Measurements from ENCODE around the gene NR6A1. TPM values are rescaled to one million over a fixed set of nuclear protein-coding genes. Genes with fewer than 3 reads are reported as not detected.

Gene NR6A1
- polyA plus RNA-seq, 2 donors: 0.68 to 1.4 TPM

DNA sequence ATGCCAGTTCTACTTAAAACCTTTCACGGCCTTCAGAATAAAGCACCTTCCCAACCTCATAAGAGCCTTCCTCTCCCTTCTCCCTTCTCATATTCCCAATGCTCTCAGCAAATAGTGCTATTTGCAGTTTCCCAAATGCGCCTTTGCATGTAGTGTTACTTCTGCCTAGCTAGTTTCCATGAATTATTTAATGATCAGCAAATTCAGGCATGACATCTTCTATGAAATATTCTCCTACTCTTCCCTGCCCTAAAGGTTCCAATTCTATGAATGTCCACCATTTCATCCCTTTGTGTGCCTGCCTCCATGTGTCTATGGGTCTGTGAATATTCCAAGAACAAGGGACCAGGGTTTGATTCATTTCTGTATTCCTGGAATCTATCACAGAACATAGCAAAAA, 165.1 kb downstream of the NR6A1 start:
- H3K27ac ChIP-seq (ENCODE audit: low read depth in 2 of 2, low read length in 1 of 2): no peak overlapping the region
- no peaks in the 10 kb centered on the region for H3K36me3 ChIP-seq (ENCODE audit: control insufficient read depth in 2 of 2, insufficient read depth in 2 of 2, low read length in 1 of 2)
- H3K9me3 ChIP-seq (ENCODE audit: control insufficient read depth in 2 of 2, insufficient read depth in 1 of 2, low read depth in 1 of 2, low read length in 1 of 2): no peaks in the 10 kb centered on the region
- H3K4me1 ChIP-seq (ENCODE audit: control insufficient read depth in 2 of 2, insufficient read depth in 2 of 2, low read length in 1 of 2): no peaks in the 10 kb centered on the region
- 96 to 98% methylated on average over 2 of the region's 2 CpGs for WGBS, 2 donors
- H3K4me3 ChIP-seq (ENCODE audit: low read depth in 1 of 2, low read length in 2 of 2): no peak overlapping the region
- H3K27me3 ChIP-seq (ENCODE audit: control insufficient read depth in 1 of 2, insufficient read depth in 2 of 2, low read length in 2 of 2): no peaks in the 10 kb centered on the region

DNA sequence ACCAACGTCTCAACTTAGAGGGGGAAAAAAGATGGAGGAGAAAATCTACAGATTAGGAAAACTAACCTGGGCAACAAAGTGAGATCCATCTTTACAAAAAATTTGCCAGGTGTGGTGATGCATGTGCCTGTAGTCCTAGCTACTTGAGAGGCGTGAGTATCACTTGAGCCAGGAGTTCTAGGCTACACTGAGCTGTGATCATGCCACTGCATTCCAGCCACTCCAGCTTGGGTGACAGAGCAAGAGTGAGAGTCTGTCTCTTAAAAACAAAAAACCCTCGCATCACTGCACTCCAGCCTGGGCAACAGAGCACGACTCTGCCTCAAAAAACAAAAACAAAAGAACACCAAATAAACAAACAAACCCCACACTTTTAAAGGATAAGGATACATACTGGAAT, 165.9 kb downstream of the NR6A1 start:
- no peaks in the 10 kb centered on the region for H3K4me1 ChIP-seq (ENCODE audit: control insufficient read depth in 2 of 2, insufficient read depth in 2 of 2, low read length in 1 of 2)
- H3K36me3 ChIP-seq (ENCODE audit: control insufficient read depth in 2 of 2, insufficient read depth in 2 of 2, low read length in 1 of 2): no peaks in the 10 kb centered on the region
- no peaks in the 10 kb centered on the region for H3K9me3 ChIP-seq (ENCODE audit: control insufficient read depth in 2 of 2, insufficient read depth in 1 of 2, low read depth in 1 of 2, low read length in 1 of 2)
- H3K27me3 ChIP-seq (ENCODE audit: control insufficient read depth in 1 of 2, insufficient read depth in 2 of 2, low read length in 2 of 2): no peaks in the 10 kb centered on the region
- 84 to 86% methylated on average over 4 of the region's 4 CpGs for WGBS, 2 donors
- no peak overlapping the region for H3K27ac ChIP-seq (ENCODE audit: low read depth in 2 of 2, low read length in 1 of 2)
- no peak overlapping the region for H3K4me3 ChIP-seq (ENCODE audit: low read depth in 1 of 2, low read length in 2 of 2)

DNA sequence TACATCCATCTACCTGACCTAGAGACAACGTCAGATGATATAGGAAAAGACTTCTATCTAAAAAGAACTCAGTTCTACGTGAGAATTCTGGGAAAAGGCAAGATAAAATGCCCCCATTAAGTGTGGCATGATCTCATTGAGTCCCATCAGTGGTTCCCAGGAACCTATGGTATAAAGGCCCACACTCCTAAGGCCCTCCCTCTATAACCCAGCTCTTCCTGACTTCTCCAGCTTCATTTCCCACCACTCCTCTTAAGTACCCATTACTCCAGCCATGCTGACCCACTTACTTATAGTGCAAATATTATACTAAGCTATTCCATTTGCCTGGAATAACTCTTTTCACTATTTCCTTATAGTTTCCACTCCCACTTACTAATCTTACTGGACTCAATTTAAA, 168.5 kb downstream of the NR6A1 start:
- 68 to 77% methylated on average over 2 of the region's 2 CpGs for WGBS, 2 donors
- Histone ChIP-seq H3K27ac (ENCODE audit: low read depth in 2 of 2, low read length in 1 of 2) (no peak overlapping the region), H3K27me3 (ENCODE audit: control insufficient read depth in 1 of 2, insufficient read depth in 2 of 2, low read length in 2 of 2) (no peaks in the 10 kb centered on the region), H3K4me3 (ENCODE audit: low read depth in 1 of 2, low read length in 2 of 2) (no peak overlapping the region), H3K4me1 (ENCODE audit: control insufficient read depth in 2 of 2, insufficient read depth in 2 of 2, low read length in 1 of 2) (peaks cover 0 to 2% of the 10 kb centered on the region in 2 donors), H3K36me3 (ENCODE audit: control insufficient read depth in 2 of 2, insufficient read depth in 2 of 2, low read length in 1 of 2) (no peaks in the 10 kb centered on the region), H3K9me3 (ENCODE audit: control insufficient read depth in 2 of 2, insufficient read depth in 1 of 2, low read depth in 1 of 2, low read length in 1 of 2) (no peaks in the 10 kb centered on the region)

DNA sequence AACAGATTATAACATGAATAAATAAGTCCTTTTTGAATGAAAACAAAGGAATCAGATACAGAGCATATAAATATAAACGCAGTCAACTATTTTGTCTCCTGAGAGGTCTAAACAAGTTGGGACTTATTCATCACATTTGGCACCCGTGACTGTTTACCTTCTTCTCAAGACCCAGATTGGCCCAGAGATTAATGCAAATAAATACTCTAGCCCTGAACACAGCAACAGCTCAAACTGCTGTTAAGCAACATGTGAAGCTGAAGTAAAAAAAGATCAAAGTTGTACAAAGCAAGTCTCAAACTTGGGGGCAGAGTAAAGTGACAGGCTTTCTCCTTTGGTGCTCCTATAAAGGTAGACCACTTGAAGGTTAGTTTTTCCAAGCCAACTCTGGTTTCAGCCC, 168.9 kb downstream of the NR6A1 start:
- H3K4me3 ChIP-seq (ENCODE audit: low read depth in 1 of 2, low read length in 2 of 2): no peak overlapping the region
- no peaks in the 10 kb centered on the region for H3K9me3 ChIP-seq (ENCODE audit: control insufficient read depth in 2 of 2, insufficient read depth in 1 of 2, low read depth in 1 of 2, low read length in 1 of 2)
- peaks cover 0 to 2% of the 10 kb centered on the region in 2 donors for H3K4me1 ChIP-seq (ENCODE audit: control insufficient read depth in 2 of 2, insufficient read depth in 2 of 2, low read length in 1 of 2)
- H3K27me3 ChIP-seq (ENCODE audit: control insufficient read depth in 1 of 2, insufficient read depth in 2 of 2, low read length in 2 of 2): no peaks in the 10 kb centered on the region
- H3K27ac ChIP-seq (ENCODE audit: low read depth in 2 of 2, low read length in 1 of 2): no peak overlapping the region
- no peaks in the 10 kb centered on the region for H3K36me3 ChIP-seq (ENCODE audit: control insufficient read depth in 2 of 2, insufficient read depth in 2 of 2, low read length in 1 of 2)
- 18 to 29% methylated on average over 2 of the region's 2 CpGs for WGBS, 2 donors

DNA sequence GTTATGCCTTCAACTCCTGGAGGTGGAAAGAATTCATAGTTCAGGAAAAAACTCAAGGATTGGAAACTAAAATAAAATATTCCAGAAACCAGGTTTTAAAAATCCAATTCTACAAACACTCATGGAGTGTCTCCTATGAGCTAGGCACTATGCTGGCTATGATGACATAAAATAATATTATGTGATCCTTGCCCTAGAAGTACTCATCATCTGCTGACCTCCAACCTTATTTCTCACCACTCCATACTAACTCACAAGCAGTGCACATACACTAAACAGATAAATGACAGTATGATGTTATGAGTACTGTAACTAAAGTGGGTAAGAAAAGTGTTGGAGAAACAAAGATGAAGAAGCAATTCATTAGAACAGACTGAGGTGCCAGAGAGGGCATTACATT, 170.7 kb downstream of the NR6A1 start:
- no peaks in the 10 kb centered on the region for H3K9me3 ChIP-seq (ENCODE audit: control insufficient read depth in 2 of 2, insufficient read depth in 1 of 2, low read depth in 1 of 2, low read length in 1 of 2)
- H3K4me3 ChIP-seq (ENCODE audit: low read depth in 1 of 2, low read length in 2 of 2): no peak overlapping the region
- no peaks in the 10 kb centered on the region for H3K27me3 ChIP-seq (ENCODE audit: control insufficient read depth in 1 of 2, insufficient read depth in 2 of 2, low read length in 2 of 2)
- peaks cover 0 to 2% of the 10 kb centered on the region in 2 donors for H3K4me1 ChIP-seq (ENCODE audit: control insufficient read depth in 2 of 2, insufficient read depth in 2 of 2, low read length in 1 of 2)
- H3K27ac ChIP-seq (ENCODE audit: low read depth in 2 of 2, low read length in 1 of 2): no peak overlapping the region
- H3K36me3 ChIP-seq (ENCODE audit: control insufficient read depth in 2 of 2, insufficient read depth in 2 of 2, low read length in 1 of 2): no peaks in the 10 kb centered on the region

DNA sequence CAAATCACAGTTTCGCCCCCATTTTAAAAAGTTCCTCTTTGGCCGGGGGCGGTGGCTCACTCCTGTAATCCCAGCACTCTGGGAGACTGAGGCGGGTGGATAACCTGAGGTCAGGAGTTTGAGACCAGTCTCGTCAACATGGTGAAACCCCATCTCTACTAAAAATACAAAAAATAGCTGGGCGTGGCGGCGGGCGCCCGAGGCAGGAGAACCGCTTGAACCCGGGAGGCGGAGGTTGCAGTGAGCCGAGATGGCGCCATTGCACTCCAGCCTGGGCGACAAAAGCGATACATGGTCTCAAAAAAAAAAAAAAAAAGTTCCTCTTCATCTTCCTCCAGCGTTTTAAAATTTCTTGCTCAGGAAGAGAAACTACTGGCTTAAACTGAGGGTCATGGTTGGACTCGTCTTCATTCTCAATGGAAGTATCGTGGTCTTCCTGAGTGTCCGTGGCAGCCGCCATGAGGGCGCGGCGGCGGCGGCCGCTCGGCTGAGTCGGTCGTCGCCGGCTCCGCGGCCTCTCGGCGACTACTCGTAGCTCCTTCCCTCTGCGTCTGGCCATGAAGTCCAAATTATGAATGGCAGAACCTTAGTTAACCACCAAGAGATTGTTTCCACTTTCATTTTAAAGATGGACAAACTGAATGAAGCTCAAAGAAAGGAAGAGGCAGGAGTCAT, 171.9 kb downstream of the NR6A1 start:
- Histone ChIP-seq H3K9me3 (ENCODE audit: control insufficient read depth in 2 of 2, insufficient read depth in 1 of 2, low read depth in 1 of 2, low read length in 1 of 2) (no peaks in the 10 kb centered on the region), H3K27me3 (ENCODE audit: control insufficient read depth in 1 of 2, insufficient read depth in 2 of 2, low read length in 2 of 2) (no peaks in the 10 kb centered on the region), H3K27ac (ENCODE audit: low read depth in 2 of 2, low read length in 1 of 2) (no peak overlapping the region), H3K4me3 (ENCODE audit: low read depth in 1 of 2, low read length in 2 of 2) (no peak overlapping the region), H3K36me3 (ENCODE audit: control insufficient read depth in 2 of 2, insufficient read depth in 2 of 2, low read length in 1 of 2) (no peaks in the 10 kb centered on the region), H3K4me1 (ENCODE audit: control insufficient read depth in 2 of 2, insufficient read depth in 2 of 2, low read length in 1 of 2) (peaks cover 0 to 2% of the 10 kb centered on the region in 2 donors)
- whole genome bisulfite sequencing, 2 donors: 97 to 98% methylated on average over 39 of the region's 39 CpGs

DNA sequence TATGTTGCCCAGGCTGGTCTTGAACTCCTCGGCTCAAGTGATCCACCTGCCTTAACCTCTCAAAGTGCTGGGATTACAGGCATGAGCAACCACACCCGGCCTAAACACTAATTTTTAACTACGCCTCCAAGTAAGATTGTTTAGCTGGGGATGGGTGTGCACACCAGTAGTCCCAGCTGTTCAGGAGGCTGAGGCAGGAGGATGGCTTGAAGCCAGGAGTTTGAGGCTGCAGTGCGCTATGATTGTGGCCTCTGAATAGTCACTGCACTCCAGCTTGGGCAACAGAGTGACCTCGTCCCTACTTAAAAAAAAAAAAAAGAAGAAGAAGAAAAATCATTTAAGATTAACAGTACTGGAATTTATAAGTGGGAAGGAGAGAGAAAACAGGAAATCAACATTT, 173.1 kb downstream of the NR6A1 start:
- no peaks in the 10 kb centered on the region for H3K27me3 ChIP-seq (ENCODE audit: control insufficient read depth in 1 of 2, insufficient read depth in 2 of 2, low read length in 2 of 2)
- H3K9me3 ChIP-seq (ENCODE audit: control insufficient read depth in 2 of 2, insufficient read depth in 1 of 2, low read depth in 1 of 2, low read length in 1 of 2): no peaks in the 10 kb centered on the region
- no peaks in the 10 kb centered on the region for H3K36me3 ChIP-seq (ENCODE audit: control insufficient read depth in 2 of 2, insufficient read depth in 2 of 2, low read length in 1 of 2)
- 87 to 93% methylated on average over 5 of the region's 5 CpGs for WGBS, 2 donors
- no peak overlapping the region for H3K4me3 ChIP-seq (ENCODE audit: low read depth in 1 of 2, low read length in 2 of 2)
- H3K4me1 ChIP-seq (ENCODE audit: control insufficient read depth in 2 of 2, insufficient read depth in 2 of 2, low read length in 1 of 2): peaks cover 2 to 3% of the 10 kb centered on the region in 2 donors
- H3K27ac ChIP-seq (ENCODE audit: low read depth in 2 of 2, low read length in 1 of 2): no peak overlapping the region

DNA sequence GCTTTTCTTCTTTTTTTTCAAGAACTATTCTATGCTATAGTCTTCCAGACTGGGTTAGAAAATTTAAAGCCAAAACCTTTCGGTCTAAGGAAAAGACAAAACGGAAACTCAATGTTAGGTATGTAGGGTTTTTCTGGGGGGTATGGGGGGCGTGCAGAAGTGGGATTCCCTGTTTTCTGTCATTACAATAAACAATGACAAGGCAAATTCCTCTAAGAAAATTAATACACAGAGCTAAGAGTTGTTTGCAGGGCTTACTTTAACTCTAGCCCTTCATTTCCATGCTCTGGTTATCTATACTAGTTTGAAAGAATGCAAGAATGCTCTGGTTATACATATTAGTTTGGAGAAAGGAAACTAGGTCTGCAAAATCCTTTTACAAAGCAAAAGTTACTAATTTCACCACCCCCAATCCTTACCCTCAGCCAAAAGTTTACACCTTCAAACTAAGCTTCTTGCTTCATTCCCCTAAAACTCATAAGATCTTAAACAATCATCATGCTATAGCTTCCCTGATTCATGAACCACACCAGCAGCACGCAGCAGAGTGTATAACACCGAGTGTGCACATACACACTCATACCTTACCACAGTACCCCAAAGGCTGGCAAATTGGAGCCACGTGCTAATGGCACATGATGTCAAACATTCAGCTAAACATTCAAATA, 174.8 kb downstream of the NR6A1 start:
- Histone ChIP-seq H3K4me1 (ENCODE audit: control insufficient read depth in 2 of 2, insufficient read depth in 2 of 2, low read length in 1 of 2) (peaks cover 2 to 3% of the 10 kb centered on the region in 2 donors), H3K4me3 (ENCODE audit: low read depth in 1 of 2, low read length in 2 of 2) (no peak overlapping the region), H3K27ac (ENCODE audit: low read depth in 2 of 2, low read length in 1 of 2) (no peak overlapping the region), H3K36me3 (ENCODE audit: control insufficient read depth in 2 of 2, insufficient read depth in 2 of 2, low read length in 1 of 2) (no peaks in the 10 kb centered on the region), H3K9me3 (ENCODE audit: control insufficient read depth in 2 of 2, insufficient read depth in 1 of 2, low read depth in 1 of 2, low read length in 1 of 2) (no peaks in the 10 kb centered on the region), H3K27me3 (ENCODE audit: control insufficient read depth in 1 of 2, insufficient read depth in 2 of 2, low read length in 2 of 2) (no peaks in the 10 kb centered on the region)
- WGBS, 2 donors: 83 to 84% methylated on average over 6 of the region's 6 CpGs

DNA sequence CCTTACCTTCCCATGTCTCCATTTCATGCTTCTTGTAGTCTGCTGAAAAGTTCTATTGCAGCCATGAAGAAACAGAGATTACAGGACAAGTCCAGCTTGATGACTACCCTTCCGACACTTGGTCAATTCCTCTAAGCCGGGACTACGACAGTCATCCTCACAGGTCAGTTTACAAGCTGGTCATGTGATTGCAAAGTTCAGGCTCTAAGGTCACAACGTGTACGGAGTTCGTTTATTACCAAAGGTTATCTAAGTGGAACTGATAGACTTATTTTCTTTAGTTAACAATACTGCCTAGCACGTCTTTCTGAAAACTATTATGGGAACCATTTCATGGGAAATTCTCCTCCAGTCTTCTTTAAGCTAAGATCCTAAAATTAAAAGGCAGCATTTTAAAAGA, 175.4 kb downstream of the NR6A1 start:
- Histone ChIP-seq H3K4me1 (ENCODE audit: control insufficient read depth in 2 of 2, insufficient read depth in 2 of 2, low read length in 1 of 2) (peaks cover 2 to 3% of the 10 kb centered on the region in 2 donors), H3K27ac (ENCODE audit: low read depth in 2 of 2, low read length in 1 of 2) (no peak overlapping the region), H3K36me3 (ENCODE audit: control insufficient read depth in 2 of 2, insufficient read depth in 2 of 2, low read length in 1 of 2) (no peaks in the 10 kb centered on the region), H3K4me3 (ENCODE audit: low read depth in 1 of 2, low read length in 2 of 2) (no peak overlapping the region), H3K27me3 (ENCODE audit: control insufficient read depth in 1 of 2, insufficient read depth in 2 of 2, low read length in 2 of 2) (no peaks in the 10 kb centered on the region), H3K9me3 (ENCODE audit: control insufficient read depth in 2 of 2, insufficient read depth in 1 of 2, low read depth in 1 of 2, low read length in 1 of 2) (no peaks in the 10 kb centered on the region)
- WGBS, 2 donors: 66 to 81% methylated on average over 7 of the region's 7 CpGs

DNA sequence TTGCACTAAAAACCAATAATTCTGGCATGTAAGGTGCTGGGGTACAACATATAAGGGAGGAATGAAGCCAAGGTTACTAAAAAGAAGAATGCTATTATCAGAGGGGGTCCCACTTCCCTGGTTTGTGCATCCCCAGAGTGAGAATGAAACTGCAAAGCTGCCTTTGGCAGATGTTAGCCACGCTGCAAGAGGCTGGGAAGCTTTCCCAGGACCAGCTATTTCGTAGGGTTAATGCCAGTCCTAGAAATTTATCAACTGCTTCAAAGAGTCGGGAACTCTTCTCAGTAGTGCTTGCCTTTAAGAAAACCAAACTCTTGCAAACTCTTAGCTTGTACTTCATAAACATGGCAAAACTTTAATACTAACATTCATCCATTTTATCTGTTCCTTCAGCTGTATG, 176.4 kb downstream of the NR6A1 start:
- H3K36me3 ChIP-seq (ENCODE audit: control insufficient read depth in 2 of 2, insufficient read depth in 2 of 2, low read length in 1 of 2): no peaks in the 10 kb centered on the region
- peaks cover 2 to 3% of the 10 kb centered on the region in 2 donors for H3K4me1 ChIP-seq (ENCODE audit: control insufficient read depth in 2 of 2, insufficient read depth in 2 of 2, low read length in 1 of 2)
- WGBS, 2 donors: 30 to 54% methylated on average over 3 of the region's 3 CpGs
- no peak overlapping the region for H3K4me3 ChIP-seq (ENCODE audit: low read depth in 1 of 2, low read length in 2 of 2)
- no peaks in the 10 kb centered on the region for H3K9me3 ChIP-seq (ENCODE audit: control insufficient read depth in 2 of 2, insufficient read depth in 1 of 2, low read depth in 1 of 2, low read length in 1 of 2)
- no peak overlapping the region for H3K27ac ChIP-seq (ENCODE audit: low read depth in 2 of 2, low read length in 1 of 2)
- H3K27me3 ChIP-seq (ENCODE audit: control insufficient read depth in 1 of 2, insufficient read depth in 2 of 2, low read length in 2 of 2): no peaks in the 10 kb centered on the region

Data from esophagus (tissue), 2 donors.